HFF-Myc (cell line): ENCODE measurements around the gene CPSF4.

Experiments
- DNase-seq: peaks from one replicate; pipeline ENCODE4 v3.0.0-alpha.2; 2011; ENCODE audit warnings: low read depth; ENCODE audit errors: extremely low read depth
- H3K4me3 ChIP-seq: replicated peaks from 2 replicates; pipeline ENCODE4 v1.5.1; 2011; ENCODE audit warnings: low read depth, mild to moderate bottlenecking, control low read depth, low read length
- CTCF ChIP-seq: IDR thresholded peaks from 2 replicates; pipeline ENCODE4 v1.5.1; 2012; ENCODE audit warnings: mild to moderate bottlenecking, low read depth, low read length, control low read depth; ENCODE audit errors: missing control alignments

Gene CPSF4

DNA sequence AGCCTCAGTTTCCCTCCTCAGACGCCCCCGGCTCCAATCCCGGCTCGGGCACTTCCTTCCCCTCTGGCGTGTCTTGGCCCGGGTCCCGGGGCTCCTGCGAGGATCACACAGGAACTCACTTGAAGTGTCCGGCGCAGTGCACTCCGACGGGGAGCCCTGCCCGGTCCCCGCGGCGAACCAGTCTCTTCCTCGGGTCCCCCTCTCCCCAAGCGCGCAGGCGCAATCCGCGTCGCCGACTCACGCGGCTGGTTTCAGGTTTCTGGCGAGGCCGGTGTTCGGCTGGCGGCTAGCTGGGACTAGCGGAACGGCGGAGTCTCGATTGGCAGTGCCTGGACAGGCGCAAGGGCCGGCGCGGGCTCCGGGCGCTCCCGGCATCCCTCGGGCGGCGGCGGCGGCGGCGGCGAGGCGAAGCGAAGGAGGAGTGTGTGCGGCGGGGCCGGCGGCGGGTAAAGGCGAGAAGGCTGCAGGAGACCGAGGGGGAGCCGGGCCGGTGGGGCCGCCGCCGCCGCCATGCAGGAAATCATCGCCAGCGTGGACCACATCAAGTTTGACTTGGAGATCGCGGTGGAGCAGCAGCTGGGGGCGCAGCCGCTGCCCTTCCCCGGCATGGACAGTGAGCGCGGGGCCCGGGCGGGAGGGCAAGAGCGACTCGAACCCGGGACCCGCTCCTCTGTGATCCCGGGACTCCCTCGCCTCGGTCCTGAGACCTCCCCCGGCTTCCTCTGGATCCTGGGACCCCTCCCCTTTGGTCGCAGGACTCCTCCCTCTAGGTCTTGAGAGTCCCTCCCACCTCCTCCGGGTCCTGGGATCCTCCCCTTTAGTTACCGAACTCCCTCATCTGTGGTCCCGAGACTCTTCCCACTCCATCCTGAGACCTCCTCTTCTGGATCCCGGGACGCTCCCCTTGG lies at the start of gene CPSF4, which contains the start of gene PTCD1:
Gene CPSF4 (plus strand): TSS at position 371 of the 908 bp plus-strand sequence. CDS start 140 bp downstream, at position 511.
Gene PTCD1 (minus strand): TSS at position 226 of the 908 bp plus-strand sequence. CDS start 3,556 bp downstream, outside the sequence.
- TF ChIP-seq CTCF = no peak

DNA sequence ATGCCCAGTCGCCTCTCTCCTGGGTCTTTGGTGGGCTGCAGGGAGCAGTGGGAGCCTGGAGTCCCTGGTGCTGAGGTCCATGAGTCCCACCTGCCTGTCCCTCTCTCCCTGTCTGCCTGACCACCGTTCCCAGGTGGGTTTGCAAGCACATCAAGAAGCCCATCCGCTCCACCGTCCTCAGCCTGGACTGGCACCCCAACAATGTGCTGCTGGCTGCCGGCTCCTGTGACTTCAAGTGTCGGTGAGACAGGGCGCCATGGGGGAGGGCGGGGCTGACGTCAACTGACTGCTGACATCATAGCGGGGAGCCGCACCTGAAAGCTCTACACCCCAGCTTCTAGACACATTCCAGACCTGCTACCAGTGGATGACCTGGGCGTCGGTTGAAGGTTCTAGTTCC lies 49.0 kb upstream of the CPSF4 start:
- no peak for TF ChIP-seq CTCF
- H3K4me3 ChIP-seq = no peak overlapping the region
- no peak for DNase-seq

More for the DNA sequence above, at the start of gene CPSF4, which contains the start of gene PTCD1:
- peak; percentile 83 for DNase-seq
- peak within 1 kb of the TSS; percentile 91 for H3K4me3 ChIP-seq

GRCh38 chr7:99390941-99391602 lies 47.7 kb upstream of the CPSF4 start:
- no peak for TF ChIP-seq CTCF
- H3K4me3 ChIP-seq = no peak overlapping the region
- DNase-seq = no peak

- no peak for DNase-seq
- H3K4me3 ChIP-seq = no peak overlapping the region; the same call in 1 of the 2 replicates
- TF ChIP-seq CTCF = no peak
These were observed 46.7 kb upstream of the CPSF4 start for GRCh38 chr7:99392046-99392445.

DNA sequence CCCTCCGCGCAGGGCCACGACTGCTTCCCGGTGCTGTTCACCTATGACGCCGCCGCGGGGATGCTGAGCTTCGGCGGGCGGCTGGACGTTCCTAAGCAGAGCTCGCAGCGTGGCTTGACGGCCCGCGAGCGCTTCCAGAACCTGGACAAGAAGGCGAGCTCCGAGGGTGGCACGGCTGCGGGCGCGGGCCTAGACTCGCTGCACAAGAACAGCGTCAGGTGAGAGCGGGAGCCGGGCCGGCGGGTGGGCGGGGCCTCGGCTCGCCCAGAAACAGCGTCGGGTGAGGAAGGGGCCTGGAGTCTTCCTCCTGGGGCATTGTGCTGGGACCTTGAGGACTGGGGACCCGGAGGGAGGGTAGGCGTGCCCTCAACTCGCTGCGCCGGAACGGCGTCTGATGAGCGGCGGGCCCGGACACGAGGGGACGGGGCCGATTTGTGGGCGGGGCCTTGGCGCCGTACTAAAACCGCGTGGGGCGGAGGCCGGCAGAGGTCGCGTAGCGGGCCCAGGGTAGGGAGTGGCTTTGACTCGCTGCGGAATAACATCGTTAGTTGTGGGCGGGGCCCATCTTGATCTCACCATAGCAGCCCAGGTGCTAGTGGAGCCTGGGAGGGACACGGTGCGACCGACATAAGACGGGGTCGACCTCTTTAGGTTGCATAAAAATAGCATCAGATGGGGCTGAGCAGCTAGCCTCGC lies 45.9 kb upstream of the CPSF4 start:
- DNase-seq = no peak
- peak overlapping the region; percentile 31 for H3K4me3 ChIP-seq
- no peak for TF ChIP-seq CTCF

GRCh38 chr7:99393355-99394187 lies 45.2 kb upstream of the CPSF4 start:
- DNase-seq = no peak
- TF ChIP-seq CTCF = no peak
- peak overlapping the region; percentile 31 for H3K4me3 ChIP-seq
